LNCaP clone FGC (cell line): Measurements from ENCODE around the gene SARS2.
A peak's percentile ranks its signal among the peaks of the same experiment; 100 is the strongest.

Experiments used
- DNase-seq: peaks from one replicate; pipeline ENCODE4 v3.0.0-alpha.2; 2011; ENCODE audit warnings: low read depth
- H3K4me3 ChIP-seq: 2 replicates; pipeline ENCODE4 v1.5.1; 2011; ENCODE audit warnings: mild to moderate bottlenecking, low read depth, low read length, control low read depth
- TF ChIP-seq, protein P1 (sequence below): IDR thresholded peaks from 2 replicates; pipeline ENCODE4 v1.5.1; 2012; ENCODE audit warnings: mild to moderate bottlenecking; ENCODE audit not compliant: control insufficient read depth, insufficient read depth; ENCODE audit errors: extremely low read depth

The SARS2 gene

DNA sequence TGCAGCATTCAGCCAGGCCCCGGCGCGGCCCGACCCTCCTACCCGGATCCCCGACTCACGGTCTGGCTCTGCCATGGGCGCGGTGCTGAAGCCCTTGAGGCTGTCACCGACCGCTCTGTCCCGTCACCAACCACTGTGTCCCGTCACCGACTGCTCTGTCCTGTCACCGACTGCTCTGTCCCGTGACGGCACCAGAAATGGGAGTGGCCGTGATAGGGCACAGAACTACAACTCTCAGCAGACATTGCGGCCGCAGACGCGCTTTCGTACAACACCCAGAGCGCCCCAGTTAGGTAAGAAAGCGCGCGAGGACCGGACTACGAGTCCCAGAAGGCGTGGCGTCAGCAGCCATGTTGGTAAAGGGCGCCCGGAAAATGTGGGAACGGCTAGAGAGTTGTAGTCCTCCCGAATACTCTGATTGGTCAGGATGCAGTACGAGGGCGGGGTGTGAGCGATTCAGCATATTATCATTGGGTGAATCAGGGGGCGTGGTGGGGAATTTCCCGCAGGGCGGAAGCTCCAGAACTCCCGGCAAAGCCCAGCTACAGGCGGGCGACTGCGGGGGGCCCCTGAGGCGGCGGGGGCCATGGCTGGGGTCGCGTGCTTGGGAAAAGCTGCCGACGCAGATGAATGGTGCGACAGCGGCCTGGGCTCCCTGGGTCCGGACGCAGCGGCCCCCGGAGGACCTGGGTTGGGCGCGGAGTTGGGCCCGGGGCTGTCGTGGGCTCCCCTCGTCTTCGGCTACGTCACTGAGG is 30.9 kb downstream of the SARS2 start, which contains the start of the genes NFKBIB and SIRT2:
Gene NFKBIB, plus strand, starts transcription at position 523 of the 755 bp plus-strand sequence. Its CDS starts 64 bp downstream, at position 587.
Gene SIRT2, minus strand, starts transcription at position 172 of the 755 bp plus-strand sequence. Its CDS starts 97 bp downstream, at position 75.
- TF ChIP-seq, protein P1, sequence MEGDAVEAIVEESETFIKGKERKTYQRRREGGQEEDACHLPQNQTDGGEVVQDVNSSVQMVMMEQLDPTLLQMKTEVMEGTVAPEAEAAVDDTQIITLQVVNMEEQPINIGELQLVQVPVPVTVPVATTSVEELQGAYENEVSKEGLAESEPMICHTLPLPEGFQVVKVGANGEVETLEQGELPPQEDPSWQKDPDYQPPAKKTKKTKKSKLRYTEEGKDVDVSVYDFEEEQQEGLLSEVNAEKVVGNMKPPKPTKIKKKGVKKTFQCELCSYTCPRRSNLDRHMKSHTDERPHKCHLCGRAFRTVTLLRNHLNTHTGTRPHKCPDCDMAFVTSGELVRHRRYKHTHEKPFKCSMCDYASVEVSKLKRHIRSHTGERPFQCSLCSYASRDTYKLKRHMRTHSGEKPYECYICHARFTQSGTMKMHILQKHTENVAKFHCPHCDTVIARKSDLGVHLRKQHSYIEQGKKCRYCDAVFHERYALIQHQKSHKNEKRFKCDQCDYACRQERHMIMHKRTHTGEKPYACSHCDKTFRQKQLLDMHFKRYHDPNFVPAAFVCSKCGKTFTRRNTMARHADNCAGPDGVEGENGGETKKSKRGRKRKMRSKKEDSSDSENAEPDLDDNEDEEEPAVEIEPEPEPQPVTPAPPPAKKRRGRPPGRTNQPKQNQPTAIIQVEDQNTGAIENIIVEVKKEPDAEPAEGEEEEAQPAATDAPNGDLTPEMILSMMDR: no peak
- DNase-seq: peak; percentile 99
- H3K4me3 ChIP-seq: peak within 1 kb of the TSS; percentile 99

- TF ChIP-seq, protein P1: no peak
- no peak for DNase-seq
- H3K4me3 ChIP-seq: peak overlapping the region; percentile 99
Measured at GRCh38 chr19:38898788-38899446, 31.6 kb downstream of the SARS2 start.

GRCh38 chr19:38894968-38895367 is 35.6 kb downstream of the SARS2 start:
- no peak for DNase-seq
- H3K4me3 ChIP-seq: no peak overlapping the region
- TF ChIP-seq, protein P1: no peak

GRCh38 chr19:38893341-38893771 is 37.2 kb downstream of the SARS2 start:
- TF ChIP-seq, protein P1: no peak
- no peak overlapping the region for H3K4me3 ChIP-seq
- no peak for DNase-seq

DNA sequence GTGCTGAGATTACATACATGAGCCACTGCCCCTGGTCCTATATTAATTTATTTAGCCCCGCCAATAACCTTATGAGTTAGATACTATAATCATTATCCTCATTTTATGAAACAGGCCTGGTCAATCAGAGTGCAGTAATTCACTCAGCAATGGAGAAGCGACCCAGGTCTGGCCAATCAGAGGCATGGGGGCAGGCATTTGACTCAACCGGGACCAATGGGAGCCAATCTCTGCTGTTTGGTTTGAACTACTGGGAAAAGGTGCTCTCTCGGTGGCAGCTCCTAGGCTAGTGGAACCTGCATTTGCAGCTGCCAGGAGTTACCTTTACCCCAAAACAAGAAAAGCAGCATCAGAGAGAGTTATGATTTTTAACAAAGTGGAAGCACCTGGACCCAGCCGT is 37.7 kb downstream of the SARS2 start:
- H3K4me3 ChIP-seq: no peak overlapping the region
- DNase-seq: no peak
- TF ChIP-seq, protein P1: no peak

- DNase-seq: no peak
- TF ChIP-seq, protein P1: no peak
- H3K4me3 ChIP-seq: no peak overlapping the region
Measured at GRCh38 chr19:38891771-38892170, 38.8 kb downstream of the SARS2 start.

- TF ChIP-seq, protein P1: no peak
- H3K4me3 ChIP-seq: no peak overlapping the region
- DNase-seq: no peak
Measured at GRCh38 chr19:38890686-38891085, 39.9 kb downstream of the SARS2 start.
